Activated CD8-positive, alpha-beta T cell treated with anti-CD3 and anti-CD28 coated beads for 36 hours (primary cell): ENCODE results near the gene UGT2A1. TPM values are rescaled to one million over a fixed set of nuclear protein-coding genes. Genes with fewer than 3 reads are reported as not detected.
"Not testable (repeated sequence)": the region's sequence is repeated elsewhere in the genome, so short reads cannot be mapped to it uniquely, and the experiment has no call there.

Source experiments
- ATAC-seq: fragments of 200-7000 bp; cut with Tn5 transposase; one replicate; pipeline ENCODE4 v1.10.0; 2021; ENCODE audit warnings: mild to moderate bottlenecking, moderate library complexity
- CTCF ChIA-PET: fragments of 350-600 bp; sonication (Branson Sonifier 250); formaldehyde crosslinking; loops from one replicate; lab custom pipeline; 2021; ENCODE audit warnings: antibody characterized with exemption; lab: Charles Lee
- POLR2A ChIA-PET: fragments of 350-600 bp; sonication (Branson Sonifier 250); formaldehyde crosslinking; loops from one replicate; lab custom pipeline; 2021; ENCODE audit warnings: antibody characterized with exemption; lab: Charles Lee
- DNase-seq: peaks from one replicate; pipeline ENCODE4 v3.0.0-alpha.2; 2020
- H3K27ac Mint-ChIP-seq: one replicate; pipeline ENCODE4 v1.8.0; 2021; ENCODE audit warnings: mild to moderate bottlenecking, mixed read lengths
- H3K27me3 Mint-ChIP-seq: one replicate; pipeline ENCODE4 v1.8.0; 2021; ENCODE audit warnings: mixed read lengths
- H3K36me3 Mint-ChIP-seq: one replicate; pipeline ENCODE4 v1.8.0; 2021; ENCODE audit warnings: low read depth, mixed read lengths
- H3K4me1 Mint-ChIP-seq: one replicate; pipeline ENCODE4 v1.8.0; 2021; ENCODE audit warnings: low read depth, mixed read lengths
- H3K4me3 Mint-ChIP-seq: one replicate; pipeline ENCODE4 v1.8.0; 2021; ENCODE audit warnings: mild to moderate bottlenecking, moderate library complexity, mixed read lengths
- H3K9me3 Mint-ChIP-seq: one replicate; pipeline ENCODE4 v1.8.0; 2021; ENCODE audit warnings: mixed read lengths
- intact Hi-C: fragments of 100-400 bp; cut with micrococcal nuclease; formaldehyde crosslinking; loops from one replicate; pipeline ENCODE4 v1.10.0; 2022
- total RNA-seq, 2 experiments: library from RNA; stranded (reverse); gene quantifications; one replicate each; pipeline ENCODE4 v1.2.3, GENCODE V29; 2021
- TF ChIP-seq, protein P1 (sequence below): fragments of 200-600 bp; IDR thresholded peaks from one replicate; pipeline ENCODE4 v1.8.0; 2022; ENCODE audit warnings: antibody characterized with exemption, mild to moderate bottlenecking

The UGT2A1 gene
- total RNA-seq, 2 experiments from 2014 or later = not detected

DNA sequence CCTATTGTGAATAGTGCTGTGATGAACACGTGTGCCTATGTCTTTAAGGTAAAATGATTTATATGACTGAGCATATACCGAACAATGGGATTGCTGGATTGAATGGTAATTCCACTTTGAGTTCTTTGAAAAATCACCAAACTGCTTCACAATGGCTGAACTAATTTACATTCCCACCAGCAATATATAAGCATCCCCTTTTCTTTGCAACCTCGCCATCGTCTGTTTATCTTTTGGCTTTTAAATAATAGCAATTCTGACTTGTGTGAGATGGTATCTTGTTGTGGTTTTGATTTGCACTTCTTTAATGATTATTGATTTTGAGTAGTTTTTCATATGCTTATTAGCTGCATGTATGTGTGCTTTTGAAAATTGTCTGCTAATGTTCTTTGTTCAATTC, 31.8 kb upstream of the UGT2A1 start:
- Mint-ChIP-seq H3K27ac (no peak overlapping the region), H3K4me1 (no peaks in the 10 kb centered on the region), H3K27me3 (peaks cover 1% of the 10 kb centered on the region), H3K9me3 (no peaks in the 10 kb centered on the region), H3K4me3 (no peak overlapping the region), H3K36me3 (no peaks in the 10 kb centered on the region)
- ATAC-seq (no peak), DNase-seq (no peak)
- POLR2A ChIA-PET = no interaction called here
- TF ChIP-seq, protein P1, sequence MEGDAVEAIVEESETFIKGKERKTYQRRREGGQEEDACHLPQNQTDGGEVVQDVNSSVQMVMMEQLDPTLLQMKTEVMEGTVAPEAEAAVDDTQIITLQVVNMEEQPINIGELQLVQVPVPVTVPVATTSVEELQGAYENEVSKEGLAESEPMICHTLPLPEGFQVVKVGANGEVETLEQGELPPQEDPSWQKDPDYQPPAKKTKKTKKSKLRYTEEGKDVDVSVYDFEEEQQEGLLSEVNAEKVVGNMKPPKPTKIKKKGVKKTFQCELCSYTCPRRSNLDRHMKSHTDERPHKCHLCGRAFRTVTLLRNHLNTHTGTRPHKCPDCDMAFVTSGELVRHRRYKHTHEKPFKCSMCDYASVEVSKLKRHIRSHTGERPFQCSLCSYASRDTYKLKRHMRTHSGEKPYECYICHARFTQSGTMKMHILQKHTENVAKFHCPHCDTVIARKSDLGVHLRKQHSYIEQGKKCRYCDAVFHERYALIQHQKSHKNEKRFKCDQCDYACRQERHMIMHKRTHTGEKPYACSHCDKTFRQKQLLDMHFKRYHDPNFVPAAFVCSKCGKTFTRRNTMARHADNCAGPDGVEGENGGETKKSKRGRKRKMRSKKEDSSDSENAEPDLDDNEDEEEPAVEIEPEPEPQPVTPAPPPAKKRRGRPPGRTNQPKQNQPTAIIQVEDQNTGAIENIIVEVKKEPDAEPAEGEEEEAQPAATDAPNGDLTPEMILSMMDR = no peak
- intact Hi-C loops = no loop called here
- CTCF ChIA-PET = interaction anchor here (1.6 kb wide), 1 partner anchor 196 kb away, joined by 7 read pairs; no protein-coding TSS in a partner anchor

DNA sequence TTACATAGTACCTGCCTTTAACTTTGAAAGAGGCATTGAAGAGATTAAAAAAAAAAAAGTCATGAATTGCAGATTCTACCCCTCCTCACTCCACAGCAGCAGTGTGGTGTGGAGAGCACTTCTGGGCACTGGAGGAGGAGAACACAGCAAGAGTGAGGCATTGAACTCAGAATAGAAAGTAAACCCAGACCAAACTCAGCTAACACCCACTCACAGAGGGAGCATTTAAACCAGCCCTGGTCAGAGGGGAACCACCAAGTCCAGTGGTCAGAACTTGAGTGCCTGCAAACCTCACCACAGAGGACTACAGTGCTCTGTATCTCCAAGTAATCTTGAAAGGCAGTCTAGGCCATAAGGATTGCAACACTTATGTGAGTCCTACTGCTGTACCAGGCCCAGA, 15.6 kb upstream of the UGT2A1 start:
- no peak for DNase-seq
- Mint-ChIP-seq H3K27ac (no peak overlapping the region), H3K4me3 (no peak overlapping the region), H3K27me3 (peaks cover 2% of the 10 kb centered on the region), H3K9me3 (no peaks in the 10 kb centered on the region), H3K4me1 (no peaks in the 10 kb centered on the region), H3K36me3 (no peaks in the 10 kb centered on the region)
- intact Hi-C loops = no loop called here
- ATAC-seq = no peak
- TF ChIP-seq, protein P1 = no peak
- CTCF ChIA-PET = no interaction called here
- POLR2A ChIA-PET = interaction anchor here (0.6 kb wide), 1 partner anchor 100 kb away, joined by 3 read pairs; no protein-coding TSS in a partner anchor

DNA sequence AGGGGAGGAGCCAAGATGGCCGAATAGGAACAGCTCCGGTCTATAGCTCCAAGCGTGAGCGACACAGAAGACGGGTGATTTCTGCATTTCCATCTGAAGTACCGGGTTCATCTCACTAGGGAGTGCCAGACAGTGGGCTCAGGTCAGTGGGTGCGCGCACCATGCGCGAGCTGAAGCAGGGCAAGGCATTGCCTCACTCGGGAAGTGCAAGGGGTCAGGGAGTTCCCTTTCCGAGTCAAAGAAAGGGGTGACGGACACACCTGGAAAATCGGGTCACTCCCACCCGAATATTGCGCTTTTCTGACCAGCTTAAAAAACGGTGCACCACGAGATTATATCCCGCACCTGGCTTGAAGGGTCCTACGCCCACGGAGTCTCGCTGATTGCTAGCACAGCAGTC, 11.0 kb upstream of the UGT2A1 start:
- DNase-seq, H3K4me3 Mint-ChIP-seq, H3K27ac Mint-ChIP-seq: not testable (repeated sequence)

DNA sequence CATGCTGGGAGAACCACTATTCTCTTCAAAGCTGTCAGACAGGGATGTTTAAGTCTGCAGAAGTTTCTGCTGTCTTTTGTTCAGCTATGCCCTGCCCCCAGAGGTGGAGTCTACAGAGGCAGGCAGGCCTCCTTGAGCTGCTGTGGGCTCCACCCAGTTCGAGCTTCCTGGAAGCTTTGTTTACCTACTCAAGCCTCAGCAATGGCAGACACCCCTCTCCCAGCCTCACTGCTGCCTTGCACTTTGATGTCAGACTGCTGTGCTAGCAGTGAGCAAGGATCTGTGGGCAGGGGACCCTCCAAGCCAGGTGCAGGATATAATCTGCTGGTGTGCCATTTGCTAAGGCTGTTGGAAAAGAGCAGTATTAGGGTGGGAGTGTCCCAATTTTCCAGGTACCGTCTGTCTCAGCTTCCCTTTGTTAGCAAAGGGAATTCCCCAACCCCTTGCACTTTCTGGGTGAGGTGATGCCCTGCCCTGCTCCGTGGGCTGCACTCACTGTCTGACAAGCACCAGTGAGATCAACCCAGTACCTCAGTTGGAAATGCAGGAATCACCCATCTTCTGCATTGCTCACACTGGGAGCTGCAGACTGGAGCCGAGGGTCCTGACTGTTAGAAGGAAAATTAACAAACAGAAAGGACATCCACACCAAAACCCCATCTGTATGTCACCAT, 8.2 kb upstream of the UGT2A1 start:
- intact Hi-C loops, CTCF ChIA-PET, H3K27me3 Mint-ChIP-seq, ATAC-seq, H3K27ac Mint-ChIP-seq, H3K4me1 Mint-ChIP-seq, DNase-seq, H3K4me3 Mint-ChIP-seq, POLR2A ChIA-PET, H3K9me3 Mint-ChIP-seq, H3K36me3 Mint-ChIP-seq: not testable (repeated sequence)

More for the DNA sequence above, 11.0 kb upstream of the UGT2A1 start:
- H3K4me1 Mint-ChIP-seq, POLR2A ChIA-PET, H3K9me3 Mint-ChIP-seq, ATAC-seq, H3K27me3 Mint-ChIP-seq, CTCF ChIA-PET, intact Hi-C loops, H3K36me3 Mint-ChIP-seq: not testable (repeated sequence)

DNA sequence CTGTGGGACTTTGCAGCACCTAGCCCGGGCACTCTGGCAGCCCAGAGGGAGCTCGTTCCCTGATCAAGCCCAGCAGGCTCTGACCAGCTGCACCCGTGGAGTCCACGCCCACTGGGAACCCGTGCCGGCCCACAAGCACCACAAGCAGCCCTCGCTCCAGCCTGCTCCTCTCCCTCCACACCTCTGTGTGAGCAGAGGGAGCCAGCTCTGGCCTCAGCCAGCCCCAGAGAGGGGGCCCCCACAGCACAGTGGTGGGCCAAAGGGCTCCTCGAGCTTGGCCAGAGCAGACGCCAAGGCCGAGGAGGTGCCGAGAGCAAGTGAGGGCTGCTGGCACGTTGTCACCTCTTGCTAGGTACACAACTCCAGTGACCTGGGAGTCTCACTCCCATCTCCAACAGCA, 5.1 kb upstream of the UGT2A1 start:
- peaks cover 7% of the 10 kb centered on the region for H3K9me3 Mint-ChIP-seq
- H3K27me3 Mint-ChIP-seq = peaks cover 2% of the 10 kb centered on the region
- TF ChIP-seq, protein P1 = no peak
- POLR2A ChIA-PET = no interaction called here
- CTCF ChIA-PET = no interaction called here
- no peak overlapping the region for H3K27ac Mint-ChIP-seq
- no peaks in the 10 kb centered on the region for H3K36me3 Mint-ChIP-seq
- no peak for DNase-seq
- intact Hi-C loops = no loop called here
- no peak for ATAC-seq
- H3K4me3 Mint-ChIP-seq = no peak overlapping the region
- no peaks in the 10 kb centered on the region for H3K4me1 Mint-ChIP-seq

DNA sequence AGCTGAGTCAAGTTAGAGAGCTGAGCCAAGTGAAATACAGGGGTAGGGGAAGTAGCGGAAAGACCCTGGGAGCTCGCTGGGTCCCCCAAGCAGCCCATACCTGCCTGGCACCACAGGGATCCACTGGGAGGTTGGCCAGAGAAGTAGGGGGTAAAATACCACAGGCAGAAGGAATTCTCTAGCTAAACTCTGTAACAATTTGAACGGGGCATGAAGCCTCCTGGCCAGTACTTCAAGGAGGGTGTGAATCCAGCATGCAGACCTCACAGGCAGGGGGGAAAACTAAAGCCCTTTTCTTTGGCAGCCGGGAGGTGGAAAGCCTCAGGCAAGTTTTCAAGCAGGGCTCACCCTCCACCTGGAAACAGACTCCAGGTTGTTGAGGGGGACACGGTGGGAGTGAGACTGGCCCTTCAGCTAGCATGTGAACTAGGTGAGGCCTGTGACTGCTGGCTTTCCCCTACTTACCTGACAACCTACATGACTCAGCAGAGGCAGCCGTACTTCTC, 3.7 kb upstream of the UGT2A1 start:
- CTCF ChIA-PET = no interaction called here

More for the DNA sequence above, 3.7 kb upstream of the UGT2A1 start:
- no peaks in the 10 kb centered on the region for H3K9me3 Mint-ChIP-seq
- H3K27ac Mint-ChIP-seq = no peak overlapping the region
- intact Hi-C loops = no loop called here
- DNase-seq = no peak
- H3K36me3 Mint-ChIP-seq = no peaks in the 10 kb centered on the region
- no peaks in the 10 kb centered on the region for H3K27me3 Mint-ChIP-seq
- no peak for ATAC-seq
- no peaks in the 10 kb centered on the region for H3K4me1 Mint-ChIP-seq
- H3K4me3 Mint-ChIP-seq = no peak overlapping the region
- POLR2A ChIA-PET = no interaction called here
- TF ChIP-seq, protein P1 = no peak
